Mammary epithelial cell (primary cell): ENCODE data around the gene PFKFB4.

Experiments
- EZH2 ChIP-seq: IDR thresholded peaks from 2 replicates; pipeline ENCODE4 v1.6.1; 2012; ENCODE audit warnings: low read length, inconsistent platforms, borderline replicate concordance
- TF ChIP-seq, protein P1 (sequence below), 2 donors: IDR thresholded peaks in 1 of 2; conservative IDR thresholded peaks in 1 of 2; 2 replicates each; pipeline ENCODE4 v1.5.1; 2011 to 2012; ENCODE audit warnings: inconsistent platforms in 2 of 2, low read length in 2 of 2, mild to moderate bottlenecking in 2 of 2, control low read depth in 1 of 2, low read depth in 1 of 2; ENCODE audit not compliant: insufficient read depth in 1 of 2; ENCODE audit errors: extremely low read depth in 1 of 2

DNA sequence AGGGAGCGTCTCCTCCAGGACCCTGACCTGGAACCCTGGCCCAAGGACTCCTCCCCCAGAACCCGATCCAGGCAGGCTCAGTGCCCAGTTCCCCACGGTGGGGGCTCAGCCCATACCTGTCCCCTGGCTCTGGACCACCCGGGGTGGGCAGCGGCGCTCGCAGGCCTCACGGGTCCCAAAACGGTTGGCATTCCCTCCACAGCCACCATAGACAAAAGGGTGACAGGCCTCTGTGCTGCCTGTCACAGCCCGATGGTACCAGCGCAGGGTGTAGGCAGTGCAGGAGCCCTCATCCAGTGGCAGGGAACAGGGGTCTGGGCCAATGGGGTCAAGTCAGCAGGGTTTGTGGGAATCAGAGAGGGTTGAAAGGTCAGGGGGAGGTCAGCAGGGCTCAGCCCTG, 8.1 kb upstream of the PFKFB4 start:
- TF ChIP-seq, protein P1, sequence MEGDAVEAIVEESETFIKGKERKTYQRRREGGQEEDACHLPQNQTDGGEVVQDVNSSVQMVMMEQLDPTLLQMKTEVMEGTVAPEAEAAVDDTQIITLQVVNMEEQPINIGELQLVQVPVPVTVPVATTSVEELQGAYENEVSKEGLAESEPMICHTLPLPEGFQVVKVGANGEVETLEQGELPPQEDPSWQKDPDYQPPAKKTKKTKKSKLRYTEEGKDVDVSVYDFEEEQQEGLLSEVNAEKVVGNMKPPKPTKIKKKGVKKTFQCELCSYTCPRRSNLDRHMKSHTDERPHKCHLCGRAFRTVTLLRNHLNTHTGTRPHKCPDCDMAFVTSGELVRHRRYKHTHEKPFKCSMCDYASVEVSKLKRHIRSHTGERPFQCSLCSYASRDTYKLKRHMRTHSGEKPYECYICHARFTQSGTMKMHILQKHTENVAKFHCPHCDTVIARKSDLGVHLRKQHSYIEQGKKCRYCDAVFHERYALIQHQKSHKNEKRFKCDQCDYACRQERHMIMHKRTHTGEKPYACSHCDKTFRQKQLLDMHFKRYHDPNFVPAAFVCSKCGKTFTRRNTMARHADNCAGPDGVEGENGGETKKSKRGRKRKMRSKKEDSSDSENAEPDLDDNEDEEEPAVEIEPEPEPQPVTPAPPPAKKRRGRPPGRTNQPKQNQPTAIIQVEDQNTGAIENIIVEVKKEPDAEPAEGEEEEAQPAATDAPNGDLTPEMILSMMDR (conservative IDR thresholded peaks at IDR 0.05 in 1 of 2, IDR thresholded peaks at IDR 0.05 in 1 of 2; ENCODE audit: extremely low read depth in 1 of 2, insufficient read depth in 1 of 2, low read depth in 1 of 2, low read length in 2 of 2): no peak
- TF ChIP-seq EZH2: no peak
